Neutrophil (primary cell): ENCODE data around the gene RAD21L1.

ENCODE experiments used
- H3K27ac ChIP-seq: fragments of 200-600 bp; sonication (generic); 2 replicates; pipeline ENCODE4 v1.5.1; 2016; ENCODE audit warnings: mild to moderate bottlenecking, moderate library complexity
- H3K27me3 ChIP-seq: fragments of 200-600 bp; sonication (generic); 2 replicates; pipeline ENCODE4 v1.6.0; 2016; ENCODE audit warnings: mild to moderate bottlenecking
- H3K36me3 ChIP-seq: fragments of 200-600 bp; sonication (generic); 2 replicates; pipeline ENCODE4 v1.5.1; 2017
- H3K4me1 ChIP-seq, 2 experiments: fragments of 200-600 bp in 1 of 2; sonication (generic) in 1 of 2; 1 replicate in 1 of 2; 2 replicates in 1 of 2; pipeline versions ENCODE4 v1.5.1 to v1.6.1; 2013 to 2016; ENCODE audit warnings: low read depth in 1 of 2, low read length in 1 of 2, mild to moderate bottlenecking in 1 of 2, moderate library complexity in 1 of 2; ENCODE audit not compliant: control insufficient read depth in 1 of 2, insufficient read depth in 1 of 2
- H3K4me3 ChIP-seq, 2 experiments: fragments of 200-600 bp in 1 of 2; sonication (generic) in 1 of 2; 1 replicate in 1 of 2; 2 replicates in 1 of 2; pipeline ENCODE4 v1.5.1; 2013 to 2016; ENCODE audit warnings: low read depth in 1 of 2, low read length in 1 of 2, mild to moderate bottlenecking in 1 of 2, moderate library complexity in 1 of 2
- H3K9me3 ChIP-seq: fragments of 200-600 bp; sonication (generic); 2 replicates; pipeline ENCODE4 v1.5.1; 2016
- CTCF ChIP-seq: fragments of 200-600 bp; sonication (generic); IDR thresholded peaks from 2 replicates; pipeline ENCODE4 v1.5.1; 2016; ENCODE audit warnings: antibody characterized with exemption

Gene RAD21L1

DNA sequence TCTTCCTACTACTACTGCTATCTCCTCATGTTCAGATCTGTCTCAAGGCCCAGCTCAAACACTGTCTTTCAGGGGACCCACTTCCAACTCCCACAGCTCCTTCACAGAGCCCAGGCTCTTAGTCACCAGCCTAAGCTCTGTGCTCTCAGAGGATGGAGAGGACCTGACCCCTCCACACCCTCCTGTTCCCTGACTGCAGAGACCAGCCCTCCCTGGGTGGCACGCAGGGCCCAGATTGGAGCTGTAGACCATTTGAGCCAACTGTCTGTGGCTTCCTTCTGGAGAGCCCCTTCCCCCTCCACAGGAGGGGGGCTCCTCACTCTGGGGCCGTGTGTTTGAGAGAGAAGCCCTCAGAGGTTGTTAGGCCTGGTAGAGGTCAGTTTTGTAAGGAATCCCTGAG lies 50.1 kb downstream of the RAD21L1 start:
- Histone ChIP-seq H3K4me3 (no peak overlapping the region), H3K27ac (no peak overlapping the region), H3K9me3 (no peaks in the 10 kb centered on the region), H3K27me3 (no peaks in the 10 kb centered on the region), H3K36me3 (no peaks in the 10 kb centered on the region), H3K4me1 (no peaks in the 10 kb centered on the region)
- TF ChIP-seq CTCF: no peak

DNA sequence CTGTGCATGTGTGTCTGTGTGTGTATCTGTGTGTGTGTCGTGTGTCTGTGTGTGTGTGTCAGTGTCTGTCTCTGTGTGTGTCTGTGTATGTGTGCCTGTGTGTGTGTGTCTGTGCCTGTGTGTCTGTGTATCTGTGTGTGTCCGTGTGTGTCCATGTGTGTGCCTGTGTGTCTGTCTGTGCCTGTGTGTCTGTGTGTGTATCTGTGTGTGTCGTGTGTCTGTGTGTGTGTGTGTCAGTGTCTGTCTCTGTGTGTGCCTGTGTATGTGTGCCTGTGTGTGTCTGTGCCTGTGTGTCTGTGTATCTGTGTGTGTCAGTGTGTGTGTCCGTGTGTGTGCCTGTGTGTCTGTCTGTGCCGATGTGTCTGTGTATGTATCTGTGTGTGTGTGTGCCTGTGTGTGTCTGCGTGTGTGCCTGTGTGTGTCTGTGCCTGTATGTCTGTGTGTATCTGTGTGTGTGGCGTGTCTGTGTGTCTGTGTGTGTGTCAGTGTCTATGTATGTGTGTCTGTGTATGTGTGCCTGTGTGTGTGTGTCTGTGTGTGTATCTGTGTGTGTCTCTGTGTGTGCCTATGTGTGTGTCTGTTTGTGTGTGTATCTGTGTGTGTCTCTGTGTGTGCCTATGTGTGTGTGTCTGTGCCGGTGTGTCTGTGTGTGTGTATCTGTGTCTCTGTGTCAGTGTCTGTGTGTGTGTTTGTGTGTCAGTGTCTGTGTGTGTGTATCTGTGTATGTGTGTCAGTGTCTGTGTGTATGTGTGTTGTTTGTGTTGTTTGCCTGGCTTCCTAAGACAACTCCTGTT lies 51.9 kb downstream of the RAD21L1 start:
- Histone ChIP-seq H3K27me3 (peaks cover 3% of the 10 kb centered on the region), H3K4me3 (no peak overlapping the region), H3K27ac (no peak overlapping the region), H3K4me1 (no peaks in the 10 kb centered on the region), H3K9me3 (no peaks in the 10 kb centered on the region), H3K36me3 (no peaks in the 10 kb centered on the region)
- no peak for TF ChIP-seq CTCF

- TF ChIP-seq CTCF: no peak
- no peak overlapping the region for H3K4me3 ChIP-seq
These were observed 53.1 kb downstream of the RAD21L1 start for GRCh38 chr20:1278993-1279392.

GRCh38 chr20:1280195-1281102 lies 54.6 kb downstream of the RAD21L1 start:
- H3K9me3 ChIP-seq: no peaks in the 10 kb centered on the region
- no peaks in the 10 kb centered on the region for H3K36me3 ChIP-seq
- no peak for TF ChIP-seq CTCF
- no peaks in the 10 kb centered on the region for H3K4me1 ChIP-seq
- H3K27ac ChIP-seq: no peak overlapping the region
- no peak overlapping the region for H3K4me3 ChIP-seq
- H3K27me3 ChIP-seq: peaks cover 9% of the 10 kb centered on the region

More at GRCh38 chr20:1278993-1279392, 53.1 kb downstream of the RAD21L1 start:
- Histone ChIP-seq H3K36me3 (no peaks in the 10 kb centered on the region), H3K27me3 (peaks cover 9% of the 10 kb centered on the region), H3K4me1 (no peaks in the 10 kb centered on the region), H3K9me3 (no peaks in the 10 kb centered on the region), H3K27ac (no peak overlapping the region)

DNA sequence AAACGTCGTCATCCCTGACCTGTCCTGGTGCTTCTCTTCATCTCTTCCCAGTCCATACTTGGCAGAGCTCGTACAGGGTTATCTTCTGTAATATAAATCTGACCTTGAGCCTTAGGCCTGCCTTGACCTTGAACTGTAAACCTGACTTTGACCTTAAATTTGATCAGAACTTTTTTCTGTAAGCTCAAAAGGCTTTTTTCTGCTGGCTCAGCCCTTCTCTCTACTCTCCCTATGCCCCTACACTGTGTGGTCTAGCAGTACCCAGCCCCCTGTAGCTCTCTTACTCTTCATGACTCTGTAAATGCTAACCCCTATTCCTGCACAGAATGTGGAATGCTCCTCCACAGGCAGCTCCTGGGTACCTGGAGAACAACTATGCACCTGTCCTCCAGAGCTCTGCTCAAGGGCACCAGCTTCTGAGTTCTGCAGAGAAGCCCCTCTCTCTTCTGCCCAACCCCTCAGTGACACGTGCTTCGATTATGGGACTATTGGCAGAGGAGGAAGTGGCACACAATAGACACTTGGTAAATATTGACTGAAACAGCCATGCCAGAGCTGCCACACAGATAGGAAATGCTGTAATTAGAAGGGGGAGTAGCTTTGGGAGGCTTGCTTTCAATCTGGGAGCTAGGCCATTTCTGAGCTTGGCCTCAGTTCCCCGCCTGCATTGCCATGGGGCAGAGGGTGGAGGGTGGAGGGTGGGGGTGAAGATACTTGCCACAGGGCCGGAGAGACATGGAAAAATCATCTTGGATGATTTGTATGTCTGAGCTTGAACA lies 55.6 kb downstream of the RAD21L1 start:
- Histone ChIP-seq H3K4me3 (no peak overlapping the region), H3K4me1 (no peaks in the 10 kb centered on the region), H3K9me3 (no peaks in the 10 kb centered on the region), H3K27me3 (peaks cover 9% of the 10 kb centered on the region), H3K36me3 (no peaks in the 10 kb centered on the region), H3K27ac (no peak overlapping the region)
- TF ChIP-seq CTCF: no peak
